ENCODE data around the gene SLIT3.

GRCh38 chr5:168746893-168747640 is 553.9 kb downstream of the SLIT3 start:
- TF ChIP-seq POLR2A (IDR thresholded peaks at IDR 0.05; ENCODE audit: low read depth, low read length) (no peak), TAF1 (IDR thresholded peaks at IDR 0.05; ENCODE audit: low read depth, low read length) (no peak), SPI1 (IDR thresholded peaks at IDR 0.05; ENCODE audit: low read depth, low read length) (no peak), POLR2AphosphoS5 (IDR thresholded peaks at IDR 0.05; ENCODE audit: low read depth, low read length) (no peak)

Measured in GM12891 (cell line).